Measurements from ENCODE around the gene PACSIN2.
A peak's percentile ranks its signal among the peaks of the same experiment; 100 is the strongest.
"Not testable (repeated sequence)": the region's sequence is repeated elsewhere in the genome, so short reads cannot be mapped to it uniquely, and the experiment has no call there.

Gene PACSIN2

DNA sequence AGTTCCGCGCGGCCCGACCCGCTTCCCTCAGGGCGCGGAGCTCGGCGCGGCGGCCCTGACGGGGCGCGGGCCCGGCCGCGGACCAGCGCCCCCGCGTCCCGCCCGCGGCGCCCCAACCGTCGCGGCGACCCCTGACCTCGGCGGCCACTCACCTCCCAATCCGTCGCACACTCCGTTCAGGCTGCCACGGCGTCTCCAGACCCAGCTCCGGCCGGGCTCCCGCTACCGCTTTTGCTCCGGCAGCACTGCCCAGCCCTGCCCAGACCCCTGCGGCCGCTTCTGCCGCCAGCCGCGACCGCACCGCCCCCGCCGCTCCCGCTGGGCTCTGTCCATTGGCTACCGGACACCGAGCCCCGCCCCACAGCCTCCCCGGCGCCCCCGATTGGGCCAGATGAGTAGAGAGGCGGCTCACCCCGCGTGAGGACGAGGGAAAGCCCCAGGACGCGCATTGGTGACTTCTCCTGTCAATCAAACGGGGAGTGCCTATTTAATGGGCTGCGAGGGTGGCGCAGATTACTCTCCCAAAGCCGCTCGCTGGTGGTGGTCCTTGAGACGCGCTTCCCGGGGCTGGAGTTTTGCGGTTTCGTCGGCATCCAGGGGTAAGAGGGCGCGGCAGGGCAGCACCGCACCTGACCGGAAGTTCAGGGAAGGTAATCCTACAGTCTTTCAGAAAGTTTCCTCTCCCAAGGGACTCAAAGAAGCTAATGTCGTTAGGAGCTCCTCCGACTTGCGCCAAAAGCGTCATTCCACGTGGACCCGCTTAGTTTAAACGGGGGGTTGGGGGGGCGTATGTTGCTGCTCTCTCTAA, at the start of gene PACSIN2:
Gene PACSIN2 (minus strand): TSS at position 281 of the 808 bp plus-strand sequence. CDS start 103,069 bp downstream, outside the sequence.
- DNase-seq (ENCODE audit: low read depth): peak; percentile 98

GRCh38 chr22:43060183-43060582, 45.2 kb upstream of the PACSIN2 start:
- peak; percentile 7 for DNase-seq (ENCODE audit: low read depth)

DNA sequence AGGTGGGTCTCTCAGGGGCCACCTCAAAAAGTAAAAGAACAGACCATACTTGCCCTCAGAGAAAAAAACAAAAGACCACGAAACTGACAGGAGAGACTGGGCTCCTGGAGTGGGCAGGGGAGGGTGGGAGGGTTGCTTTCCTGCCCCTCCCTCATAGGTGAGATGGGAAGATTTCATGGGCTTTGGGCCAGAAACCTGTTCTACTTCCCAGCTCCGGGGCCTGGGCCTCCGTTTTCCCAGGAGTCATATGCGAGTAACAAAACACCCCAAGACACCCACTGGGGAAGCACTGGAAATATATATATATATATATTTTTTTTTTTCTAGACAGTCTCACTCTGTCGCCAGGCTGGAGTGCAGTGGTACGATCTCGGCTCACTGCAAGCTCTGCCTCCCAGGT, 42.7 kb upstream of the PACSIN2 start:
- DNase-seq (ENCODE audit: low read depth): no peak

DNA sequence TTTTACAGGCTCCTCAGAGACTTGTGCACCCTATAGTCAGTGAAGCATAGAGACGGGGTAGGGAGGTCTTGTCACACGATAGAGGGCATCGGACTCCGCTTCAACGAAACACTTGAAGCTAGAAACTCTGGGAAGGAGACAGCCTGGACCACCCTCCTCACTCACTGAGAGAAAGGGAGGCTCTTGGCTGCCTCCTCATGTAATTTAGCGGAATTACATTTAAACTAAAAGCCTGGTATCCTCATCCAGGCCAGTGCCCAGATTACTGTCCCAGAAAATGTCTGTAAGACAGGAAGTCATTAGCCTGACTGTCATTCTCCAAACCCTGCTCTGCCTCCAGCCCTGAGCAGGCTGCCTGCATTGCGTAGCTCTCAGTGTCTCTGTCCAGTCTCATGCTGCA, 38.2 kb upstream of the PACSIN2 start:
- DNase-seq (ENCODE audit: low read depth): no peak

- DNase-seq (ENCODE audit: low read depth): no peak
Measured at GRCh38 chr22:43050995-43051394, 36.0 kb upstream of the PACSIN2 start.

GRCh38 chr22:43047605-43048004, 32.7 kb upstream of the PACSIN2 start:
- DNase-seq (ENCODE audit: low read depth): no peak

GRCh38 chr22:43044290-43044712, 29.4 kb upstream of the PACSIN2 start:
- no peak for DNase-seq (ENCODE audit: low read depth)

DNA sequence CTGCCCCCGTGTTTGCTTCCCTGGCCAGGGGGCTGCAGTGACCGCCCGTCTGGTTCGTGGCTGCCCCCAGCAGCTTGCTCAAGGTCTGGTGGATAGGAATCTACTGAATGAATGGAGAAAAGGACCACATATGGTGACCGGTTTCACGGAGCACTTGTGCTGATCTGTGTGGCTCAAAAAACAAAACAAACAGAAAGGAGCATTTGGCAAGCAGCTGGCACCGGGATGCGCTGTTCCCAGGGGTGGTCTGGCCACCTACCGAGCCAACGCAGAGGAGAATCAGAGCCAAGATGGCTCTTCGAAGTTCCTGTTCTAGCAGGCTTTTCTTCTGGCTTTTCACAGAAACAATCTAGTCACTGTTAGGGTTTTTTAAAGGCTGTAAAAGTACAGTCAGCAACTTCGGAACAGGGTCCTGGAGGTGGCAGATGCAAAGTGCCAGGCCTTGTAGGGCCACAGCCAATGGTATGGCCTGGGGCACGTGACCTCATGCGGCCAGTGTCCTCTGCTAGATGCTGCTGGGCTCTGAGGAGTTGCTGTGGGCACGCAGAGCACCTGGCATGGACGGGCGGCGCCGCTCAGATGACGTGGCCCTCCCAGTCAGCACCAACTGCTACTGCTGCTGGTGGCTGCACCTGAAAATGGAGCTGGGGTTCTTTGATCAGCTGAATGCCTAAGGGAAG, 27.3 kb upstream of the PACSIN2 start:
- no peak for DNase-seq (ENCODE audit: low read depth)

GRCh38 chr22:43039800-43040199, 24.9 kb upstream of the PACSIN2 start:
- no peak for DNase-seq (ENCODE audit: low read depth)

- no peak for DNase-seq (ENCODE audit: low read depth)
Measured at GRCh38 chr22:43038325-43038724, 23.4 kb upstream of the PACSIN2 start.

GRCh38 chr22:43036282-43036829, 21.4 kb upstream of the PACSIN2 start:
- DNase-seq (ENCODE audit: low read depth): no peak

DNA sequence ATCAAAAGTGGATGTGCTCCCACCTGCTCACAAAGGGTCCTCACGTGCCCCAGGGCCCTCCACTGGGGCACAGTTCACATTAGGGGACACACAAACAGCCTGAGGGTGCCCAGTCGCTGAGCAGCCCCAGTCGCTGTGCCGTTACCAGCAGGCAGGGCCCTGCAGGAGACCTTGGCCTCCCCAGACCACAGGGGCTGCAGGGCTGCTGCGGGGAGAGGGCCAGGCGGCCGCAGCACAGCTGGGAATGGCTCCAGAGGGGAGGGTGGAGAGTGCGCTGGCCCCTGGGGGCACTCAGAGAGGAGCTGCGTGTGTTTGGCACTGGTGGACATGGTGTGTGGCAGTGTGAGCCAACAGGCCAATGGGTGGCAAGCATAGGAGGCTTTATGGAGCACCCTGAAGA, 20.3 kb upstream of the PACSIN2 start:
- DNase-seq (ENCODE audit: low read depth): no peak

DNA sequence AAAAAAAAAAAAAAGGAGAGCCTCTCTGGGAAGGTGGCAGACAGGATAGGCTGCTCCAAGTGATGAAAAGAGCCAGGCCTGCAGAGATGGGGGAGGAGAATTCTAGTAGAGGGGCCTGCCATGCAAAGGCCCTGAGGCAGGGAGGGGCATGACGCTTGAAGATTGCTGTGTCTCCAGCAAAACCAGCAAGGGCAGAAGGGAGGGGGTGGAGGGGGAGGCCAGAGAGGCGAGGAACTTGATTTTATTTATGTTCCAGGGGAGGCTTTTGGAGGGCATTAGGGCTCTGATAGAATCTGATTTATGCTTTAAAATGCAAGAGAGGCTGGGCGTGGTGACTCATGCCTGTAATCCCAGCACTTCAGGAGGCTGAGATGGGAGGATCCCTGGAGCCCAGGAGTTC, 16.7 kb upstream of the PACSIN2 start:
- DNase-seq (ENCODE audit: low read depth): no peak

DNA sequence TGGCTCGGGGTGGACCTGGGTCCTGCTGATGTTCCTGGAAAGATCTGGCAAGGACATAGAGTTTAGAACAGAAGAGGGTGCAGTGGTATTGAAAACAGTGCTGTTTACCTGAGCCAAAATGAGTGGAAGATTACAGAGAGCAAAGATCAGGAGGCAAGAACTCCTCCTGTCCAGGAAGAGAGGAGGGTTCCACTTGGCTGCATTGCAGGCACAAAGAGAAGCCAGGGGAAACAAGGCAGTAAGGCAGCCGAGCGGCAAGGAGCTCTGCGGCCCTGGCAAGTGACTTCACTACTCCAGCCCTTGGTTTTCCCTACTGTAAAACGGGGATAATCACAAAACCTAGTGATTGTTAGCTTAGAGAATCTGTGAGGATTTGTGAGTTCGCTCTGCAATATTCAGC, 3.7 kb upstream of the PACSIN2 start:
- no peak for DNase-seq (ENCODE audit: low read depth)

- DNase-seq (ENCODE audit: low read depth): no peak
Measured at GRCh38 chr22:43017525-43018460, 2.8 kb upstream of the PACSIN2 start.

- DNase-seq (ENCODE audit: low read depth): not testable (repeated sequence)
Measured at GRCh38 chr22:43016150-43016549, 1.2 kb upstream of the PACSIN2 start.

DNA sequence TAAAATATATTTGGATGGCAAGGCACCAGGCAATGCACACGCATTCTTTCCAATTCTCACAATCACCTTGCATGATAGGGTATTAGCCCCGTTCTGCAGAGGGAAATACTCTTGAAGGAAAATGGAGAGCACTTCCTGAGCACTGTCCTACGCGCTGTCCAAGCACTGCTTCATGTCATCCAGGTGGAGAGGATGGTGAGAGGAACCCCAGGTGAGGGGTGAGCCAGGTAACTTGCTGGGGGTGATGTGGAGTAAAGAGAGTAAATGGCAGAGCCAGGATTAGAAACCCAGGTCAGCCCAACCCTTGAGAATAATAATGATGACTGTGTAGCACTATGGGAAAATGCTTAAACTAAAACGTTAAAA, 711 bp upstream of the PACSIN2 start:
- DNase-seq (ENCODE audit: low read depth): no peak

- DNase-seq (ENCODE audit: low read depth): no peak
Measured at GRCh38 chr22:43014316-43014868, 557 bp downstream of the PACSIN2 start.

DNA sequence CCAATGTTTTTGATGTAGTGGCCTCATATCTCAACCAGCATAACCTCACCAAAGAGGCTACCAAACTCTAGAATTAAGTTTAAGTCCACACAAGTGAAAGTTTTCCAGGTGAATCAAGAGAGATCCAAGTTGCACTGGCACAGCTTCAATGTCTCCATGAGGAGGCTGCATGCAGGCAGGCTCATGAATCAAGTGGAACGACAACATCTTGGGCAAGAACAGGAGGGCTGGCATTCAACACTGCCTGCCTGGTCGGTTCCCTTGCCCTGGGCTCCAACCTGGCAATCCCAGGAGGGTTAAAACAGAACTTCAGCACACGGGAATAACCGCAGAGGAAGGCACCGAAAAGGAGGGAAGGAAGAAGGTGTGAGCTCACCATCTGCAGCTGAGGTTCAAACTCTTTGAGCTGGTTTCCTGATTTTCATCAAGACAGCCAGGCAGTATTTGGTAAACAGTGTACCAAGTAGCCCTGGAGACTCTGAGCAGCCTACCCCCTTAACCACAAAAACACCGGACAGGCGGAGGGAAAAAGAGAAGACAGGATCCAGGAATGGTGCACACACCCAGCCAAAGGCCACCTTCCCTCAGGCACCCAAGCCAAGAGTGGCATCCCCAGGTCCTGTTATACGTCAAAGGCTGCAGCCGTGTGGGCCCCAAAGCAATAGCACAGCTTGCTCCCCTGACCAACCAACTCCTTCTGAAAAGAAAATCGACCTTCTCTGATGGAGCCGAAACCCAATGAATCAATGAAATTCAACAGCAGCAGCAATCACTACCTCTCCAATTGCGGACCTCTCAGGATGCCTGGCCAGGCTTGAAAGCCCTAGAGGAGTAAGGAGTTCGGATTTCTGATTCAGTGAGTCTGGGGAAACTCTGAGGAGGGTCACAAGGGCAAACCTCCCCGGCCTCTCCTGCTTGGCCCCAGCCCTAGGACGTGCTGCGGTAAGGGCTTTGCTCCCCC, 1.3 kb downstream of the PACSIN2 start:
- DNase-seq (ENCODE audit: low read depth): no peak

DNA sequence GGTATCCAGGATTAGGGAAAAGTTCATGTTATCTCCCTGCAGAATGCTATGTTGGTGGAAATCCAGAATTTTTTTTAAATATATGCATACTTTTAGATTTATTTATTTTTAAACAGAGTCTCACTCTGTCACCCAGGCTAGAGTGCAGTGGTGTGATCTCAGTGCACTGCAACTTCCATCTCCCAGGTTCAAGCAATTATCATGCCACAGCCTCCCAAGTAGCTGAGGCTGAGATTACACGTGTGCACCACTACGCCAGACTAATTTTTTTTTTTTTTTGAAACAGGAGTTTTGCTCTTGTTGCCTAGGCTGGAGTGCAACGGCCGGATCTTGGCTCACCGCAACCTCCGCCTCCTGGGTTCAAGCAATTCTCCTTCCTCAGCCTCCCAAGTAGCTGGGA, 2.6 kb downstream of the PACSIN2 start:
- DNase-seq (ENCODE audit: low read depth): no peak

DNA sequence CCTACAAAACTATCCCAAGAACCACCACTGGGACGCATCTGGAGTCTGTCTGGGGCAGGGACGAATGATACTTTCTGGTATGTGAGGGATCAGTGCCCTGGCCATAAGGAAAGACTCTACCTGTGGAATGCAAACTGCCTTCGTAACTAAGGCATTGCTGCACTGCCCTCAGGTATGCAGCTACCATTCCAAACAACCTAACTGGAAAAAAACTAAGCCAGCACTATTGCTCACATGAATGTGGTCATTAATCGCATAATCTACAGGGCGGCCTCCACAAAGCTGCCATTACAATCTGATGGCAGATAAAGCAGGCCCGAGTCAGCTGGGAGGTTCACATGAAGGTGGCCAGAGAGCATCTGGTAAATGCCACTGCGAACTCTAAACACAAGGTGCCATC, 3.9 kb downstream of the PACSIN2 start:
- DNase-seq (ENCODE audit: low read depth): no peak

Measured in stimulated activated CD8-positive, alpha-beta memory T cell treated with anti-CD3 and anti-CD28 coated beads, Interleukin-4, amount 100 ng/mL, for 24 hours (primary cell).